GM19468 (cell line): Measurements from ENCODE around the gene REC8.
"Not testable (repeated sequence)": the region's sequence is repeated elsewhere in the genome, so short reads cannot be mapped to it uniquely, and the experiment has no call there.

Experiments used
- ATAC-seq: cut with Tn5 transposase; IDR thresholded peaks from one replicate; pipeline ENCODE4 v1.9.1; 2021; ENCODE audit warnings: mild to moderate bottlenecking, moderate library complexity, moderate number of reproducible peaks; ENCODE audit not compliant: unreplicated experiment; ENCODE audit errors: extremely low read depth

REC8 gene

GRCh38 chr14:24198814-24199524, 27.1 kb downstream of the REC8 start:
- ATAC-seq, result no peak

DNA sequence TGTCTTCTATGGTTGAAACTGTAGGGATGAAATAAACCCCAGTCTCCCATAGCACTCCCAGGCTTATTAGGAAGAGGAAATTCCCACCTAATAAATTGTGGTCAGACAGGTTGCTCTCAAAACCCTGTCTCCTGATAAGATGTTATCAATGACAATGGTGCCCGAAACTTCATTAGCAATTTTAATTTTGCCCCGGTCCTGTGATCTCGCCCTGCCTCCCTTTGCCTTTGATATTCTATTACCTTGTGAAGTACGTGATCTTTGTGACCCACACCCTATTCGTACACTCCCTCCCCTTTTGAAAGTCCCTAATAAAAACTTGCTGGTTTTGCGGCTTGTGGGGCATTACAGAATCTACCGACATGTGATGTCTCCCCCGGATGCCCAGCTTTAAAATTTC, 30.7 kb downstream of the REC8 start:
- not testable (repeated sequence) for ATAC-seq

- ATAC-seq, result not testable (repeated sequence)
These were observed 31.5 kb downstream of the REC8 start for GRCh38 chr14:24203249-24203886.

- ATAC-seq, result no peak
These were observed 32.6 kb downstream of the REC8 start for GRCh38 chr14:24204163-24205146.

DNA sequence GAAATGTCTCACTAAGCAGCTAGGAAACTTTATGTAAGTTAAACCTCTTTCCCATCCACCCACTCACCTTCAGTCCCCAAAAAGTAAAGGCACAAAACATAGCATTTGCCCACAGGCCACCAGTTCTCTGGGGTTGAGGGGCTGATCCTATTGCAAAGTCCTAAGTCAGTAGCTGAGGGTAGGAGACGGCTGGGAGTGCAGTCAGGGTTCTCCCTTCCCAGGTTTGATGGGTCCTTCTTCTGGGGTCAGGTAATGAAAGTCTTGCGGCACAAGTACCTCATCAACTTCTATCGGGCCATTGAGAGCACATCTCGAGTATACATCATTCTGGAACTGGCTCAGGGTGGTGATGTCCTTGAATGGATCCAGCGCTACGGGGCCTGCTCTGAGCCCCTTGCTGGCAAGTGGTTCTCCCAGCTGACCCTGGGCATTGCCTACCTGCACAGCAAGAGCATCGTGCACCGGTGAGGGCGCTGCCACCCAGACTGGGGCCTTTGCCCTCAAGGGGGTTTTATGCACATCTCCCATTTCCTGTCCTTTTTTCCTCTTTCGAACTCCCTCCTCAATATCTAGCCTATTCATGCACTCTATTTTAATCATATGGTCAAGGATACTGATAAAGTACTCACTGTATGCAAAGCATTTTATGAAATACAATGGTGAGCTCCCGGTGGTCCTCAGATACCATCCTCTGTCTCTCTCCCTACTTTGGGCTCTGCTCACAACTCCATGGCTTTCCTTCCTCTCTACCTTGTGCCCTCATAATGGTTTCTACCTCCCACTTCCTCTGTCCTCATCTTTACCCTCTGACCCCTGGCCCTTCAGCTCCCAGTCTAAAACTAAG, 34.6 kb downstream of the REC8 start:
- no peak for ATAC-seq

DNA sequence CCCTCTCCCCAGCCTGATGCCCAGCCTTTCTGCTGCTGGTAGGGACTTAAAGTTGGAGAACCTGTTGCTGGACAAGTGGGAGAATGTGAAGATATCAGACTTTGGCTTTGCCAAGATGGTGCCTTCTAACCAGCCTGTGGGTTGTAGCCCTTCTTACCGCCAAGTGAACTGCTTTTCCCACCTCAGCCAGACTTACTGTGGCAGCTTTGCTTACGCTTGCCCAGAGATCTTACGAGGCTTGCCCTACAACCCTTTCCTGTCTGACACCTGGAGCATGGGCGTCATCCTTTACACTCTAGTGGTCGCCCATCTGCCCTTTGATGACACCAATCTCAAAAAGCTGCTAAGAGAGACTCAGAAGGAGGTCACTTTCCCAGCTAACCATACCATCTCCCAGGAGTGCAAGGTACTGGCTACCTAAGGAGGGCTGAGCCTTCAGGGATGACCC, 35.2 kb downstream of the REC8 start:
- no peak for ATAC-seq

DNA sequence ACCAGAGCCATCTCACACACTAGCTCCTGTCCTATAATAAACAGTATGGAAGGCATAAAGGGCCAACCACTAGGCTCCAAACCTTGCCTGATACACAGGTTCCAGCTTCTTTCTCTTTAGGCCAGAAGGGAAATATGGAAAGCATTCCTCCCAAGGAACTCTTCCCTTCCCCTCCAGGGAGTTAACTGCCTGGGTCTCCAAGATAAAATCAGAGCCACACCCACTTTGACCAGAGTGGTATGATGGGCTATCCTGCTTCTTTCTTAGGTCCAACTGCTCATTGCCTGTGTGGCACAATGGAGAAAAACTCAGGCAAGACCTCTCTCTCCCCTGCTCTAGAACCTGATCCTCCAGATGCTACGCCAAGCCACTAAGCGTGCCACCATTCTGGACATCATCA, 35.7 kb downstream of the REC8 start:
- ATAC-seq, result no peak

DNA sequence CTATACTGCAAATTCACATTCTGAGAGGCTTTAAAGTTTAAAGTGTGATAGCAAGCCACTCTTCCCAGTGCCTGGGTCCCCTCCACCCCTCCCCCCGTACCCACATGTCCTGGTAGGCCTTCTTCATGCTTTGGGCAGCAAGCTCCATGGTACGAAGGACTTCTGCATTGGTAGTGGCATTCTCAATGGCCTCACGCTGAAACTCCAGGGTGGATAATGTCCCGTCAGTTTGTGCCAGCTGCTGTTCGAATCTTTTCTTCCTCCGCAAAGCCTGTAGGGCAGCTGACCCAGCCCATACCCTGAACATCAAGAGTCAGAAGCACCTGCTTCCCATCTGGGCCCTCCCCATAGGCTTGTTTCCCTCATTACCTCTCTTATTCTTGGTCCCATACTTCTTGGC, 39.4 kb downstream of the REC8 start:
- ATAC-seq, result no peak

- ATAC-seq, result peak; percentile 70
These were observed 41.3 kb downstream of the REC8 start, which contains the start of gene CHMP4A for GRCh38 chr14:24212924-24213865. TSS of gene CHMP4A (minus strand) at chr14:24213488. CDS start at chr14:24213439, 49 bp downstream.

GRCh38 chr14:24213866-24214662, 42.2 kb downstream of the REC8 start:
- no peak for ATAC-seq

DNA sequence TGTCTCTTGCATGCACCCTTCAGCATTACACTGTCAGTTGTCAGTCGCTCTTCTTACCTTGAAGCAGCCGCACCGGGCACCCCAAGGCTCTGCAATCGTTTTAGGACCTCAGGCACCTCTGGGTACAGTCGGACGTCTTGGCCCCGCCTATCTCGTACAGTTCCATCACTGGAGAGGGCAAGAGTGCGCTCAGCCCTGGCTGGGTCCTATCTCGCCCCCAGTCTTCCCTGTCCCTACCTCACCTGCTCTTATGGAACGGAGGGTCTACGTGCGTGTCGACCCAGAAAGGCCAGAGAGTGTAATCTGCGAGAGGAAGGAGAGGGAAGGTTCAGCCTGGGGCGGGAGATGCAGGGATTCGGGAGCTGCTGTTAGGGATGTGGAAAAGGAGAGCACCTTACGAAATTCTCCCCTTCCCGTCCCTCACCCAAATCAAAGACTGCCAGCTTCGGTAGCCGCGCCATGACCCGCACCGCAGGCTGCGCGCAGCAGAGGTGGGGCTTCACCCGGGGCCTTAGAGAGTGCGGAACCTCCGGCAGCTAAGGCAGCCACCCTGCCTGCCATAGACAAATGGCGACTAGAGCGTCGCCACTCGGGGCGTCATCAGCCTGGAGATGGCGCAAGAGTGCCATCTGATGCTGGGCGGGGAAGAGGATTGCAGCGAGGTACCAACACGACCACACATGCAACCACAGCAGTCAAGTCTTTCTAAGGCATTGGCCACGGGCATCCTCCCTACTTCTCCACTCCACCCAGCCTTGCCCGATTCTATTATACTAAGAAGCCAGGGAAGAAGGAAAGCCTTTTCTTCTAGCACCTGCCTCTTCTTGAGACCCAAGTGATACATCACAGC, 43.8 kb downstream of the REC8 start, which contains the start of gene MDP1:
Gene MDP1, minus strand, starts transcription at position 572 of the 850 bp plus-strand sequence. Its CDS starts 111 bp downstream, at position 461.
- peak; percentile 70 for ATAC-seq

GRCh38 chr14:24216345-24216699, 44.4 kb downstream of the REC8 start:
- ATAC-seq, result no peak

DNA sequence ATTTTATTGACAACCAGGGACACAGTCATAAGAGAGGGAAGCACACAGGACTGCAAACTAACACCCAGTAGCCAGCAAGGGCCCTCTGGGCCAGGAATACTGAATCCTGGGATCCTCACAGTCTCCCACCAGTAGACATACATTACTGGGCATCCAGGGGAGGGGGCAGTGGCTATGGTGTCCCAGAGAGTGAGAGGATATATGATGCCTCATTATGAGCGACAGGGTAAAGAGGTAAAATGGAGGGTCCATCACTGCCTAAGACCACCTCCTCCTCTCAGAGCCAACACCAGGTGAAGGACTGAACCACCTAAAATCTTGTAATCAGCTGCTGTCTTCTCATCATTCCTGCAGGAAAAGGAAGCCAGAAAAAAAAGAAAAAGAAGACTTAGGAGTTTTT, 45.0 kb downstream of the REC8 start:
- not testable (repeated sequence) for ATAC-seq

- ATAC-seq, result no peak
These were observed 47.2 kb downstream of the REC8 start for GRCh38 chr14:24219080-24219479.

GRCh38 chr14:24219521-24219920, 47.6 kb downstream of the REC8 start:
- no peak for ATAC-seq

GRCh38 chr14:24222987-24223386, 51.1 kb downstream of the REC8 start:
- ATAC-seq, result not testable (repeated sequence)

- no peak for ATAC-seq
These were observed 52.8 kb downstream of the REC8 start for GRCh38 chr14:24224618-24225071.
